OCI-LY1 (cell line): ENCODE measurements around the gene ATAD3C.

Experiments used
- EZH2 ChIP-seq: fragments of 200-600 bp; sonication (generic), shearing (Covaris generic); IDR thresholded peaks from 2 replicates; pipeline ENCODE4 v1.8.0; 2017; ENCODE audit warnings: borderline replicate concordance, mixed run types, mild to moderate bottlenecking, antibody characterized with exemption, low read length, moderate library complexity, mixed read lengths
- TF ChIP-seq, protein P1 (sequence below): fragments of 200-600 bp; sonication (generic), shearing (Covaris generic); IDR thresholded peaks from 2 replicates; pipeline ENCODE4 v1.5.1; 2017; ENCODE audit warnings: mild to moderate bottlenecking, antibody characterized with exemption, low read length, moderate library complexity, mixed read lengths

DNA sequence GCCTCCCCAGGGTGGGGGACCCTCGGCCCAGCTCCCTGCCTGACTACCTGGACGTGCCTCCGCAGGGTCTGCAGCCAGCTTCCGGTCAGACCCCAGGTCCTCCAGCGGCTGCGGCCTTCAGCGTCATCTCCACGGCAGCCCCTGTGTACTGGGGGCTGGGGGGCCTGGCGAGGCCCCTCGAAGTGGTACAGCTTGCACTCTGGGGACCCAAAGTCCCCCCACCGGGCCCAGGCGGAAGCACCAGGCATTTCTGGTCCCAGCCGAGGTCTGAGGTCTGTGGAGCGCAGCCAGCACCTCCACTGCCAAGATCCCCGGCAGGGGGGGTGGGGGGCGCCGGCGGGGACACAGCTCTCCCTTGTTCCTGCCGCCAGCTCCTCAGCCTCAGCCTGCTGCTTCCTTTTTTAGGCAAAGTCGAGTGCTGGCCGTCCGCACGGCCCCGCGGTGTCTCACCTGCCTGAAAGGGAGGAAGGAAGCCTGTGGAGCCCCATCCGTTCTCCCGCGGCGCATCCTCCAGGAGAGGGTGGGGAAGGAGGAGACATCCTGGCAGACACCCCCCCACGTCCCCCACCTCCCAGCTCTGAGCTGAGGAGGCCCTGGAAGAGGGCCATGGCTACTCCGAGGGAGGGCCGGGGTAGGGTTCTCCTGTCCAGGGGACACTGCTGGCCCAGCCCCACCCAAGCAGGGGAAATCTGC is 15.2 kb upstream of the ATAD3C start:
- TF ChIP-seq, protein P1, sequence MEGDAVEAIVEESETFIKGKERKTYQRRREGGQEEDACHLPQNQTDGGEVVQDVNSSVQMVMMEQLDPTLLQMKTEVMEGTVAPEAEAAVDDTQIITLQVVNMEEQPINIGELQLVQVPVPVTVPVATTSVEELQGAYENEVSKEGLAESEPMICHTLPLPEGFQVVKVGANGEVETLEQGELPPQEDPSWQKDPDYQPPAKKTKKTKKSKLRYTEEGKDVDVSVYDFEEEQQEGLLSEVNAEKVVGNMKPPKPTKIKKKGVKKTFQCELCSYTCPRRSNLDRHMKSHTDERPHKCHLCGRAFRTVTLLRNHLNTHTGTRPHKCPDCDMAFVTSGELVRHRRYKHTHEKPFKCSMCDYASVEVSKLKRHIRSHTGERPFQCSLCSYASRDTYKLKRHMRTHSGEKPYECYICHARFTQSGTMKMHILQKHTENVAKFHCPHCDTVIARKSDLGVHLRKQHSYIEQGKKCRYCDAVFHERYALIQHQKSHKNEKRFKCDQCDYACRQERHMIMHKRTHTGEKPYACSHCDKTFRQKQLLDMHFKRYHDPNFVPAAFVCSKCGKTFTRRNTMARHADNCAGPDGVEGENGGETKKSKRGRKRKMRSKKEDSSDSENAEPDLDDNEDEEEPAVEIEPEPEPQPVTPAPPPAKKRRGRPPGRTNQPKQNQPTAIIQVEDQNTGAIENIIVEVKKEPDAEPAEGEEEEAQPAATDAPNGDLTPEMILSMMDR: no peak
- no peak for TF ChIP-seq EZH2
